HG02943 (cell line): ENCODE data around the gene PTDSS2.
"Not testable (repeated sequence)": the region's sequence is repeated elsewhere in the genome, so short reads cannot be mapped to it uniquely, and the experiment has no call there.

ENCODE experiments used
- ATAC-seq: cut with Tn5 transposase; IDR thresholded peaks from one replicate; pipeline ENCODE4 v1.9.1; 2021; ENCODE audit warnings: mild to moderate bottlenecking, low read depth, moderate library complexity; ENCODE audit not compliant: unreplicated experiment

Gene PTDSS2

GRCh38 chr11:429931-430456, 20.1 kb upstream of the PTDSS2 start:
- ATAC-seq = no peak

- no peak for ATAC-seq
Measured at GRCh38 chr11:431921-432320, 18.2 kb upstream of the PTDSS2 start.

- ATAC-seq = no peak
Measured at GRCh38 chr11:432501-433100, 17.5 kb upstream of the PTDSS2 start.

- no peak for ATAC-seq
Measured at GRCh38 chr11:433111-433510, 17.0 kb upstream of the PTDSS2 start.

GRCh38 chr11:433641-434040, 16.4 kb upstream of the PTDSS2 start:
- no peak for ATAC-seq

GRCh38 chr11:434496-434895, 15.6 kb upstream of the PTDSS2 start:
- ATAC-seq = no peak

- ATAC-seq = not testable (repeated sequence)
Measured at GRCh38 chr11:434999-435740, 14.9 kb upstream of the PTDSS2 start.

- ATAC-seq = no peak
Measured at GRCh38 chr11:437228-437870, 12.7 kb upstream of the PTDSS2 start.

GRCh38 chr11:438101-438844, 11.8 kb upstream of the PTDSS2 start:
- no peak for ATAC-seq

GRCh38 chr11:439315-440064, 10.6 kb upstream of the PTDSS2 start:
- ATAC-seq = no peak

GRCh38 chr11:440065-441042, 9.7 kb upstream of the PTDSS2 start:
- no peak for ATAC-seq

- ATAC-seq = no peak
Measured at GRCh38 chr11:441043-441417, 9.0 kb upstream of the PTDSS2 start.

- no peak for ATAC-seq
Measured at GRCh38 chr11:441418-442274, 8.4 kb upstream of the PTDSS2 start, which contains the start of gene ANO9. ANO9 (minus strand) TSS chr11:442011; CDS start chr11:441926, 85 bp downstream.

- no peak for ATAC-seq
Measured at GRCh38 chr11:442611-443081, 7.4 kb upstream of the PTDSS2 start.

GRCh38 chr11:443542-444199, 6.4 kb upstream of the PTDSS2 start:
- no peak for ATAC-seq

- no peak for ATAC-seq
Measured at GRCh38 chr11:444396-445144, 5.5 kb upstream of the PTDSS2 start.
